HK-2 (cell line): Measurements from ENCODE around the gene SDK2.
A peak's percentile ranks its signal among the peaks of the same experiment; 100 is the strongest.
"Not testable (repeated sequence)": the region's sequence is repeated elsewhere in the genome, so short reads cannot be mapped to it uniquely, and the experiment has no call there.

ENCODE experiments used
- DNase-seq: peaks from one replicate; pipeline ENCODE4 v3.0.0-alpha.2; 2018; ENCODE audit not compliant: unreplicated experiment

Gene SDK2

GRCh38 chr17:73459980-73460379 is 184.3 kb downstream of the SDK2 start:
- no peak for DNase-seq

- no peak for DNase-seq
These were observed 188.5 kb downstream of the SDK2 start for GRCh38 chr17:73455767-73456166.

GRCh38 chr17:73455050-73455687 is 189.1 kb downstream of the SDK2 start:
- DNase-seq, result no peak

- DNase-seq, result not testable (repeated sequence)
These were observed 190.8 kb downstream of the SDK2 start for GRCh38 chr17:73453494-73453893.

GRCh38 chr17:73453090-73453489 is 191.2 kb downstream of the SDK2 start:
- DNase-seq, result no peak

- no peak for DNase-seq
These were observed 192.2 kb downstream of the SDK2 start for GRCh38 chr17:73452009-73452408.

- DNase-seq, result no peak
These were observed 196.9 kb downstream of the SDK2 start for GRCh38 chr17:73447319-73447718.

GRCh38 chr17:73446617-73447016 is 197.6 kb downstream of the SDK2 start:
- no peak for DNase-seq

- no peak for DNase-seq
These were observed 198.8 kb downstream of the SDK2 start for GRCh38 chr17:73445466-73445865.

GRCh38 chr17:73444021-73444420 is 200.2 kb downstream of the SDK2 start:
- no peak for DNase-seq

- no peak for DNase-seq
These were observed 204.6 kb downstream of the SDK2 start for GRCh38 chr17:73439597-73439996.

GRCh38 chr17:73437826-73438225 is 206.4 kb downstream of the SDK2 start:
- no peak for DNase-seq

GRCh38 chr17:73436954-73437353 is 207.3 kb downstream of the SDK2 start:
- DNase-seq, result no peak

- no peak for DNase-seq
These were observed 208.8 kb downstream of the SDK2 start for GRCh38 chr17:73435412-73435811.

- no peak for DNase-seq
These were observed 210.1 kb downstream of the SDK2 start for GRCh38 chr17:73434154-73434553.

GRCh38 chr17:73433501-73433900 is 210.7 kb downstream of the SDK2 start:
- DNase-seq, result no peak

GRCh38 chr17:73432624-73433190 is 211.5 kb downstream of the SDK2 start:
- DNase-seq, result no peak

GRCh38 chr17:73431401-73432205 is 212.6 kb downstream of the SDK2 start:
- DNase-seq, result no peak

- DNase-seq, result no peak
These were observed 213.4 kb downstream of the SDK2 start for GRCh38 chr17:73430848-73431247.

- no peak for DNase-seq
These were observed 214.0 kb downstream of the SDK2 start for GRCh38 chr17:73430165-73430680.

- peak; percentile 77 for DNase-seq
These were observed 214.6 kb downstream of the SDK2 start for GRCh38 chr17:73429440-73430164.

GRCh38 chr17:73427198-73427597 is 217.0 kb downstream of the SDK2 start:
- no peak for DNase-seq
